Activated CD4-positive, alpha-beta T cell treated with anti-CD3 and anti-CD28 coated beads for 36 hours (primary cell): Measurements from ENCODE around the gene ARHGEF4. TPM values are rescaled to one million over a fixed set of nuclear protein-coding genes. Genes with fewer than 3 reads are reported as not detected.
A peak's percentile ranks its signal among the peaks of the same experiment; 100 is the strongest.

ENCODE experiments used
- ATAC-seq: fragments of 200-7000 bp; cut with Tn5 transposase; one replicate; pipeline ENCODE4 v1.10.0; 2021; ENCODE audit warnings: mild to moderate bottlenecking, moderate library complexity
- CTCF ChIA-PET: fragments of 350-600 bp; sonication (Branson Sonifier 250); formaldehyde crosslinking; loops from one replicate; lab custom pipeline; 2021; ENCODE audit warnings: antibody characterized with exemption; lab: Charles Lee
- POLR2A ChIA-PET: fragments of 350-600 bp; sonication (Branson Sonifier 250); formaldehyde crosslinking; loops from one replicate; lab custom pipeline; 2021; ENCODE audit warnings: antibody characterized with exemption, inconsistent platforms; lab: Charles Lee
- DNase-seq: peaks from one replicate; pipeline ENCODE4 v3.0.0-alpha.2; 2020
- H3K27ac Mint-ChIP-seq: one replicate; pipeline ENCODE4 v1.8.0; 2021; ENCODE audit warnings: mixed read lengths
- H3K27me3 Mint-ChIP-seq: one replicate; pipeline ENCODE4 v1.8.0; 2021; ENCODE audit warnings: mixed read lengths
- H3K36me3 Mint-ChIP-seq: one replicate; pipeline ENCODE4 v1.8.0; 2021; ENCODE audit warnings: low read depth, mixed read lengths
- H3K4me1 Mint-ChIP-seq: one replicate; pipeline ENCODE4 v1.8.0; 2021; ENCODE audit warnings: mixed read lengths
- H3K4me3 Mint-ChIP-seq: one replicate; pipeline ENCODE4 v1.8.0; 2021; ENCODE audit warnings: mild to moderate bottlenecking, moderate library complexity, mixed read lengths
- H3K9me3 Mint-ChIP-seq: one replicate; pipeline ENCODE4 v1.8.0; 2021; ENCODE audit warnings: low read depth, mixed read lengths
- intact Hi-C, 2 experiments: fragments of 100-400 bp; cut with DNase I in 1 of 2; cut with micrococcal nuclease in 1 of 2; formaldehyde crosslinking; loops; one replicate each; pipeline versions ENCODE4 v1.14.2 to v1.15.1; 2022 to 2024; cut with DNase I, micrococcal nuclease
- total RNA-seq, 2 experiments: library from RNA; stranded (reverse); gene quantifications; one replicate each; pipeline ENCODE4 v1.2.3, GENCODE V29; 2021

The ARHGEF4 gene
- total RNA-seq, 2 experiments from 2014 or later, result 1.2 to 1.9 TPM

DNA sequence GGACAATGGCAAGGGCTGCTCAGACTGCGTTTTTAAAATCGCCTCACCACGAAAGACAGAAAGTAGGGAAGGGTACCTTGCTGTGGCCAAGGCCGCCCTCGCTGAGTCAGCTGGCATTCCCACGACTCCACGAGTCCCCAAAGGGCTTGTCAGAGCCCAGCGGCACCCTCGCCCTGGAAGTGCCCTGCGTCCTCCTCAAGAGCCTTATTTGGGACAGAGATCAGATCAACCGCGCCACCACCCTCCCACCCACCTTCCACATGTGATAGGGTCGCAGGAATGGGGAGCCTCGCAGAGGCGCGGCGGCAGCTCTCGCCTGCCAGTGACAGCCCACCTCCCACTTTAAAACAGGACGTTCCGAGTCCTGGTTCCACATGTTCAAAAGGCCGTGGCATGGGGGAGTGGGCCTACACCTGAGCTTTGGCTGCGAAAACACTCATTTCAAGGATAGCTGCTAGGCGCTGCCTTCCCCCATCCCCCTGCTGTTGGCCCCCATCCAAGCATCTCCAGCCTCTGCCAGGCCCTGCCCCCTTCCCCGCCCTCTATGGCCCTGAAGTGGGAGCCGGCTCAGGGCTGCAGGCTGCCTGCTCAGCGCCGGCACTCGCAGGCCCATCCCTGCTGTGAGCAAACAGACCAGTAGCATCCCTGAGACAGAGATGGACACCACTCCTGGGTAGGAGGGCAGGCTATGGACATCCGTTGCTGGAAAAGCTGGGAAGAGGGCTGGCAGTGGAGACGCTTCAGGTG is 38.1 kb upstream of the ARHGEF4 start:
- POLR2A ChIA-PET, result no interaction called here
- Mint-ChIP-seq H3K27me3 (no peaks in the 10 kb centered on the region), H3K36me3 (no peaks in the 10 kb centered on the region), H3K27ac (no peak overlapping the region), H3K9me3 (no peaks in the 10 kb centered on the region), H3K4me1 (peaks cover 3% of the 10 kb centered on the region), H3K4me3 (peak overlapping the region; percentile 62)
- intact Hi-C loops, result loop anchor here (1.0 to 5.0 kb wide), 7 partner anchors 26 to 295 kb away; partner anchors contain the start of genes ARHGEF4 (in 2 of the 2) and FAM168B (in 2 of the 2)
- CTCF ChIA-PET, result interaction anchor here (0.5 to 6.2 kb wide), 6 partner anchors 26 to 262 kb away, joined by 3 to 156 read pairs (median 3); no protein-coding TSS in a partner anchor
- ATAC-seq (no peak), DNase-seq (no peak)

DNA sequence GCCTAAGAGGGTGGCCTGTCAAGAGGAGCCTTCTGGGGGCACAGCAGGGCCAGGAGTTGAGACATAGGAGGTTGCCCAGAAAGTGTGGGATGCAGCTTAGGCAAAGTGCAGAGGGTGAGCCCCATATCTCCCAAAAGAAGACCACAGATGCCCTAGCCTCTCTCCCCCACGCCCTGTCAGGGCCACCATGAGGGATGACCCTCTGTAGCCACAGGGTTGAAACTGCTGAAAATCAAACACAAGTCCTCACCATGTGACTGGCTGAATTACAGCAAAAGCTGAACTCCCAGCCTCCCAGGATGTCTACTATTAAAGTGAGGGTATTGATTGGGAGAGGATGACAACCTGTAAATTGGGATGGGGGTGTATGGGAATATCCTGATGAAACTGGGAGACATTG is 37.4 kb upstream of the ARHGEF4 start:
- no peak for DNase-seq
- H3K4me3 Mint-ChIP-seq, result no peak overlapping the region
- no peaks in the 10 kb centered on the region for H3K9me3 Mint-ChIP-seq
- H3K27ac Mint-ChIP-seq, result no peak overlapping the region
- H3K36me3 Mint-ChIP-seq, result no peaks in the 10 kb centered on the region
- no peak for ATAC-seq
- intact Hi-C loops, result loop anchor here (2.0 to 5.0 kb wide), 3 partner anchors 38 to 293 kb away; partner anchors contain the start of genes ARHGEF4 (in 2 of the 2) and FAM168B (in 1 of the 2)
- ChIA-PET CTCF (interaction anchor here (0.6 to 6.2 kb wide), 3 partner anchors 74 to 196 kb away, joined by 3 to 156 read pairs (median 3); no protein-coding TSS in a partner anchor), POLR2A (no interaction called here)
- H3K4me1 Mint-ChIP-seq, result peaks cover 3% of the 10 kb centered on the region
- no peaks in the 10 kb centered on the region for H3K27me3 Mint-ChIP-seq

DNA sequence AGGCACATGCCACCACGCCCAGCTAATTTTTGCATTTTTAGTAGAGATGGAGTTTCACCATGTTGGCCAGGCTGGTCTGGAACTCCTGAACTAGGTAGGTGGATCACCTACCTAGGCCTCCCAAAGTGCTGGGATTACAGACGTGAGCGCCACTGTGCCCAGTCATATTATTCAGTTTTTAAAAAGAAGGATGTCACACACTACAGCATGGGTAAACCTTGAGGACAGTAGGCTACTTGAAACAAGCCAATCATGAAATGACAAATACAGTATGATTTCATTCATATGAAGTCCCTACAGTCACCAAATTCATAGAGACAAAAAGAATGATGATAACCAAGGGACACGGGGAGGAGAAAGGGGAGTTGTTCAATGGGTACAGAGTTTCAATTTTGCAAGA is 31.1 kb upstream of the ARHGEF4 start:
- H3K27ac Mint-ChIP-seq, result no peak overlapping the region
- intact Hi-C loops, result no loop called here
- CTCF ChIA-PET, result no interaction called here

DNA sequence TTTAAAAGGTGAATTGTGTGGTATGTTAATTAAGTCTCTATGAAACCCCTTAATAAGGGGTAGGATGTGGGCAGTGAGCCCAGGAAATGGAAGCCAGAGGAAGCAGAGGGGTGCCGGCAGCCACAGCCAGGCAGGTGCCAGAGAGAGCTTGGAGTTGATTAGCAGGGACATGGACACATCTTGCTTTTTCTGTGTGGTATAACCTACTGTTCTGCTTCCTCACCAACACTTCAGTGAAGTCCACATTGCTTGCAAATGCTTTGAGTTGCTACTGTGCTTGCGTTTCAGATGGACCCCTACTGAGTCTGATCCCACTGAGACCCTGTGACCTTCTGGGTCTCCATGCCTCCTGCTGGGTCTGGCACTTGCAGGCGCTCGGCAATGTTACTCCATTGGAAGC is 30.3 kb upstream of the ARHGEF4 start:
- intact Hi-C loops, result no loop called here
- H3K4me1 Mint-ChIP-seq, result peaks cover 7% of the 10 kb centered on the region
- H3K27me3 Mint-ChIP-seq, result peaks cover 12% of the 10 kb centered on the region
- H3K4me3 Mint-ChIP-seq, result no peak overlapping the region
- CTCF ChIA-PET, result interaction anchor here (1.2 kb wide), 1 partner anchor 9 kb away, joined by 3 read pairs; no protein-coding TSS in a partner anchor
- POLR2A ChIA-PET, result no interaction called here
- H3K27ac Mint-ChIP-seq, result no peak overlapping the region
- no peaks in the 10 kb centered on the region for H3K9me3 Mint-ChIP-seq
- ATAC-seq, result no peak
- DNase-seq, result no peak
- H3K36me3 Mint-ChIP-seq, result no peaks in the 10 kb centered on the region

More for the DNA sequence above, 31.1 kb upstream of the ARHGEF4 start:
- Mint-ChIP-seq H3K4me3 (no peak overlapping the region), H3K9me3 (no peaks in the 10 kb centered on the region), H3K36me3 (no peaks in the 10 kb centered on the region), H3K27me3 (peaks cover 8% of the 10 kb centered on the region), H3K4me1 (peaks cover 7% of the 10 kb centered on the region)
- peak; percentile 53 for ATAC-seq
- POLR2A ChIA-PET, result no interaction called here
- no peak for DNase-seq

- H3K4me3 Mint-ChIP-seq, result no peak overlapping the region
- no peaks in the 10 kb centered on the region for H3K9me3 Mint-ChIP-seq
- ChIA-PET CTCF (interaction anchor here (1.2 to 1.4 kb wide), 2 partner anchors 10 to 66 kb away, joined by 3 to 5 read pairs; no protein-coding TSS in a partner anchor), POLR2A (no interaction called here)
- no peak overlapping the region for H3K27ac Mint-ChIP-seq
- peaks cover 7% of the 10 kb centered on the region for H3K4me1 Mint-ChIP-seq
- ATAC-seq (no peak), DNase-seq (no peak)
- intact Hi-C loops, result no loop called here
- peaks cover 14% of the 10 kb centered on the region for H3K27me3 Mint-ChIP-seq
- no peaks in the 10 kb centered on the region for H3K36me3 Mint-ChIP-seq
These were observed 28.9 kb upstream of the ARHGEF4 start for GRCh38 chr2:130807659-130808385.

GRCh38 chr2:130808482-130809268 is 28.0 kb upstream of the ARHGEF4 start:
- Mint-ChIP-seq H3K27ac (no peak overlapping the region), H3K27me3 (peaks cover 14% of the 10 kb centered on the region), H3K4me3 (no peak overlapping the region), H3K4me1 (peaks cover 7% of the 10 kb centered on the region), H3K36me3 (no peaks in the 10 kb centered on the region), H3K9me3 (no peaks in the 10 kb centered on the region)
- no peak for ATAC-seq
- no peak for DNase-seq
- CTCF ChIA-PET, result interaction anchor here (0.8 to 1.4 kb wide), 2 partner anchors 16 to 65 kb away, joined by 3 to 5 read pairs; no protein-coding TSS in a partner anchor
- POLR2A ChIA-PET, result no interaction called here
- intact Hi-C loops, result no loop called here

DNA sequence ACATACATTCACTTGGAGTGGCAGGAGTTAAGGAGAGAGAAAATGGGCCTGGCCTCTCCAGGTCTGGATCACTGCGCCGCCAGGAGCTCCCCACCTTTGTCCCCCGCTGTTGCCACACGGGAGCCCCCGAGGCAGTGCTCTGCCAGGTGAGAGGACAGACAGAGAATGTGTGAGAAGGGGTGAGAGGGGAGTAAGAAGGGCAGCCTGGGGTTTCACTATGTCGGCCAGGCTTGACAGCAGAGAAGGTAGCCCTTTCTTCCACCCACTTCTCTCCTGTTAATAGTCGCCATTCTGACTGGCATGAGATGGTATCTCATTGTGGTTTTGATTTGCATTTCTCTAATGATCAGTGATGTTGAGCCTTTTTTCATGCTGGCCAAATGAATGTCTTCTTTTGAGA is 26.2 kb upstream of the ARHGEF4 start:
- ChIA-PET POLR2A (no interaction called here), CTCF (no interaction called here)
- peaks cover 14% of the 10 kb centered on the region for H3K27me3 Mint-ChIP-seq
- intact Hi-C loops, result no loop called here
- no peak for DNase-seq
- H3K4me3 Mint-ChIP-seq, result no peak overlapping the region
- ATAC-seq, result no peak
- H3K9me3 Mint-ChIP-seq, result no peaks in the 10 kb centered on the region
- no peaks in the 10 kb centered on the region for H3K36me3 Mint-ChIP-seq
- peaks cover 3% of the 10 kb centered on the region for H3K4me1 Mint-ChIP-seq
- no peak overlapping the region for H3K27ac Mint-ChIP-seq

DNA sequence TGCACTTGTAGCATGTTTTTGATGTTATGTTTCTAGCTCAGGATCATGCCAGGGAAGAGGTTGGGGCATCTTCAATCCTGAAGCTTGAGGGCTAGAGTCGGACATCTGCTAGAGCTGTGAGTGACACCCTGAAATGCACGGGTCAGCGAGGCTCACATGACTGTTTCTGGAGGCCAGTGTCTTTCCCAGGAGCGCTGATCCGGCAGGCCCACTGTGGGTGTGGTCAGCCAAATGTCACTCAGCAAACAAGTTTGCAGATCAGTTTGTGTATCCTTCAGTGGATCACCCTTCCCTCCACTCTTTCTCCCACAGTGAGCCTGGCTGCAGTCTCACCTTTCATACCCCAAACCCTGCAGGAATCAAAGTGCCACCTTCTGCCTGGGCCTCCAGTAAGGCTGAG is 23.0 kb upstream of the ARHGEF4 start:
- Mint-ChIP-seq H3K36me3 (no peaks in the 10 kb centered on the region), H3K4me3 (no peak overlapping the region), H3K9me3 (no peaks in the 10 kb centered on the region), H3K27me3 (peaks cover 13% of the 10 kb centered on the region), H3K27ac (no peak overlapping the region), H3K4me1 (no peaks in the 10 kb centered on the region)
- ATAC-seq (no peak), DNase-seq (no peak)
- ChIA-PET CTCF (interaction anchor here (1.0 kb wide), 1 partner anchor 60 kb away, joined by 5 read pairs; no protein-coding TSS in a partner anchor), POLR2A (no interaction called here)
- intact Hi-C loops, result no loop called here

GRCh38 chr2:130814931-130815680 is 21.6 kb upstream of the ARHGEF4 start:
- H3K27me3 Mint-ChIP-seq, result peaks cover 13% of the 10 kb centered on the region
- H3K4me3 Mint-ChIP-seq, result no peak overlapping the region
- H3K9me3 Mint-ChIP-seq, result no peaks in the 10 kb centered on the region
- ChIA-PET POLR2A (no interaction called here), CTCF (interaction anchor here (0.6 kb wide), 1 partner anchor 59 kb away, joined by 3 read pairs; no protein-coding TSS in a partner anchor)
- H3K4me1 Mint-ChIP-seq, result no peaks in the 10 kb centered on the region
- intact Hi-C loops, result no loop called here
- no peak for ATAC-seq
- H3K27ac Mint-ChIP-seq, result no peak overlapping the region
- DNase-seq, result no peak
- H3K36me3 Mint-ChIP-seq, result no peaks in the 10 kb centered on the region

GRCh38 chr2:130818809-130819208 is 17.9 kb upstream of the ARHGEF4 start:
- H3K9me3 Mint-ChIP-seq, result no peaks in the 10 kb centered on the region
- H3K27ac Mint-ChIP-seq, result no peak overlapping the region
- no peak overlapping the region for H3K4me3 Mint-ChIP-seq
- intact Hi-C loops, result no loop called here
- DNase-seq (no peak), ATAC-seq (peak; percentile 47)
- peaks cover 2% of the 10 kb centered on the region for H3K27me3 Mint-ChIP-seq
- ChIA-PET CTCF (no interaction called here), POLR2A (no interaction called here)
- peaks cover 4% of the 10 kb centered on the region for H3K4me1 Mint-ChIP-seq
- H3K36me3 Mint-ChIP-seq, result no peaks in the 10 kb centered on the region
